Mesothelial cell of epicardium (in vitro differentiated cells): ENCODE data around the gene STK17A. TPM values are rescaled to one million over a fixed set of nuclear protein-coding genes. Genes with fewer than 3 reads are reported as not detected.

Experiments
- DNase-seq, 2 experiments: peaks; one replicate each; pipeline ENCODE4 v3.0.0; 2021; ENCODE audit warnings: low spot score in 2 of 2; ENCODE audit not compliant: unreplicated experiment in 2 of 2
- H3K27ac Mint-ChIP-seq: 2 replicates; pipeline ENCODE4 v1.8.0; 2021; ENCODE audit warnings: mixed read lengths
- H3K27me3 Mint-ChIP-seq: 2 replicates; pipeline ENCODE4 v1.8.0; 2021; ENCODE audit warnings: low read depth, mixed read lengths
- H3K36me3 Mint-ChIP-seq: 2 replicates; pipeline ENCODE4 v1.8.0; 2021; ENCODE audit warnings: mixed read lengths
- H3K4me1 Mint-ChIP-seq: 2 replicates; pipeline ENCODE4 v1.8.0; 2021; ENCODE audit warnings: mixed read lengths
- H3K4me3 Mint-ChIP-seq: 2 replicates; pipeline ENCODE4 v1.8.0; 2021; ENCODE audit warnings: mild to moderate bottlenecking, moderate library complexity, mixed read lengths
- H3K9me3 Mint-ChIP-seq: 2 replicates; pipeline ENCODE4 v1.8.0; 2021; ENCODE audit warnings: mixed read lengths
- total RNA-seq: library from RNA; stranded (reverse); gene quantifications from 3 replicates; pipeline ENCODE4 v1.2.1, GENCODE V29; 2021
- TF ChIP-seq, protein P1 (sequence below): fragments of 200-600 bp; sonication (generic); IDR thresholded peaks from one replicate; pipeline ENCODE4 v1.5.0; 2021; ENCODE audit warnings: antibody characterized with exemption; ENCODE audit not compliant: unreplicated experiment

Gene STK17A
- total RNA-seq, 1 donor from 2014 or later, result 9.3 TPM

DNA sequence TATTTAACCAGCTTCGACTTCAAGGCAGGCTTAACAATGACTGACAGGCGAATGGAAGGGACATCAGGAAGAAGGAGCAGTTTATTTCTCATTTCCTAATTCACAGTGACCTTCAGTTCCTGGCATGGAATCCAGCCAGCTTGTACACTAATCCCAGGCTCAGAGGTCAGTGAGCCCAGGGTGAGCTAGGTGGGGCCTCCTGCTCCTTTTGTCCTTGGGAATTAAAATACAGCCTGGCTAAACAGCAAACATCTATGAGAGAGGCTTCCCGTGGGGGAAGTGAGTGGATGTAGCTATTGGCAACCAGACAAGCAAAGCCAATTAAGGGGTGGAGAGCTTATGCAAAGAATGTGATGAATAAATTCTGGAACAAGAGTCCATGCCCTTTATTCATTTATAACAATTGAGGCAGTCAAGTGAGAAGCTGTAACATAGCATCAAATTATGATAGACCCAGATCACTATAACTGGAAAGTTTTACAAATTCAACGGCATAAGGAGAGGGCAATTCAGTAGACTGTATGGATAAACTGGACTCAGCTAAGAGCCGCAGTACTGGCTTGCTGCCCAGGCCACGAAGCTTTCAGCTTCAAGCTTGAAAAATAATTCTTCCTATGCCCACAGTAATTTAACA, 57.1 kb downstream of the STK17A start:
- Mint-ChIP-seq H3K36me3 (peaks cover 36% of the 10 kb centered on the region), H3K27me3 (no peaks in the 10 kb centered on the region), H3K4me3 (no peak overlapping the region), H3K9me3 (no peaks in the 10 kb centered on the region), H3K27ac (peak overlapping the region; percentile 74), H3K4me1 (peaks cover 32% of the 10 kb centered on the region)
- no peak for DNase-seq
- TF ChIP-seq, protein P1, sequence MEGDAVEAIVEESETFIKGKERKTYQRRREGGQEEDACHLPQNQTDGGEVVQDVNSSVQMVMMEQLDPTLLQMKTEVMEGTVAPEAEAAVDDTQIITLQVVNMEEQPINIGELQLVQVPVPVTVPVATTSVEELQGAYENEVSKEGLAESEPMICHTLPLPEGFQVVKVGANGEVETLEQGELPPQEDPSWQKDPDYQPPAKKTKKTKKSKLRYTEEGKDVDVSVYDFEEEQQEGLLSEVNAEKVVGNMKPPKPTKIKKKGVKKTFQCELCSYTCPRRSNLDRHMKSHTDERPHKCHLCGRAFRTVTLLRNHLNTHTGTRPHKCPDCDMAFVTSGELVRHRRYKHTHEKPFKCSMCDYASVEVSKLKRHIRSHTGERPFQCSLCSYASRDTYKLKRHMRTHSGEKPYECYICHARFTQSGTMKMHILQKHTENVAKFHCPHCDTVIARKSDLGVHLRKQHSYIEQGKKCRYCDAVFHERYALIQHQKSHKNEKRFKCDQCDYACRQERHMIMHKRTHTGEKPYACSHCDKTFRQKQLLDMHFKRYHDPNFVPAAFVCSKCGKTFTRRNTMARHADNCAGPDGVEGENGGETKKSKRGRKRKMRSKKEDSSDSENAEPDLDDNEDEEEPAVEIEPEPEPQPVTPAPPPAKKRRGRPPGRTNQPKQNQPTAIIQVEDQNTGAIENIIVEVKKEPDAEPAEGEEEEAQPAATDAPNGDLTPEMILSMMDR, result no peak

DNA sequence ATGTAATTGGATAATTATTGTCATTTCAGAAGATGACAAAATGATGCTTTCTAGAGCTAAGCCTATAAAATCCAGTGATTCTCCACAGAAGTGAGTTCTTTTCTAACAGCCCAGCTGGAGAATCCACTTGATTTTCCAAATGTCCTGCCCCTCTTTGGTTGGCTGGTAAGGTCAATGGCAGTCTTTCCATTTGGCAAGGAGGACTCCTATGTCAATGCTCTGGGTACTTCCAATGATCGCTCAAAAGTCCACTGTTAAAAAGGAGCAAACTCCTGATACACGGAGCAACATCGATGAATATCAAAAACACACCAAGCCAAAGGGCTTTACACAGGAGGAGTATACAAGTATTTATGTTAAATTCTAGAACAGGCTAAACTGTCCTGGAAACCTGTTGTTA, 57.8 kb downstream of the STK17A start:
- H3K4me3 Mint-ChIP-seq, result no peak overlapping the region
- TF ChIP-seq, protein P1, result no peak
- H3K9me3 Mint-ChIP-seq, result no peaks in the 10 kb centered on the region
- no peak overlapping the region for H3K27ac Mint-ChIP-seq
- H3K27me3 Mint-ChIP-seq, result no peaks in the 10 kb centered on the region
- H3K36me3 Mint-ChIP-seq, result peaks cover 38% of the 10 kb centered on the region
- no peak for DNase-seq
- peaks cover 31% of the 10 kb centered on the region for H3K4me1 Mint-ChIP-seq

DNA sequence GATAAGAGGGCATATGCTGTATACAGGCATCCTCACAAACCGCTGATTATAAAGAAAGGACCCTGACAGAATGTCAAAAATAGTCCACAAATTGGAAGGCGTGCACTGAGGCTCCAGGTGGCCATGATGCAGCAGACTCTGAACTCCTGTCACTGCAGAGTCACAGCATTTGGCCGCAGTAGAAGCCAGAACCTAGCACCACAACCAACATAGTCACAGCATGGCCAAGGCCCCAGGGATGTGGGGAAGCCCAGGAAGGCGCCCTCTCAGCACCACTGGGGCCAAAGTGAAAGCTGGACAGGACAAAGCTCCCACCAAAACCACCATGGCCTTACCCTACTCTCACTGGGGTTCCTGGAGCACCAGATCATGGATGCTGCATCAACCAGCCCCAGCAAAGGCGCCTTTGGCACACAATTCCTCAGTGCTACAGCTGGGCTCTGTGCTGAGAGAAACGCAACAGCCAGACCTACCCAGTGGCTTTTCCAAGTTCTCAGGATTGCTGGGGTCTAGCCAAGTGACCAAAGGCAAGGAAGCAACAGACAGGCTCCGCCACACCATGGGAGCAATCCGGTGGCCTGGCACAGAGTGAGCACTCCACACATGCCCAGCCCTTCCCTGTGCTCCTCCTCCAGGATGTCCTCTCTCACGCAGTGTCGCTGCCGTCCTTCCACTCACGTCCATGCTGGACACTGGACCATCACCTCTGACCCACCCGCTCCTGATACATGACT, 60.2 kb downstream of the STK17A start:
- TF ChIP-seq, protein P1, result no peak
- peaks cover 31% of the 10 kb centered on the region for H3K36me3 Mint-ChIP-seq
- H3K27ac Mint-ChIP-seq, result no peak overlapping the region
- no peak overlapping the region for H3K4me3 Mint-ChIP-seq
- no peak for DNase-seq
- H3K4me1 Mint-ChIP-seq, result peaks cover 35% of the 10 kb centered on the region
- no peaks in the 10 kb centered on the region for H3K9me3 Mint-ChIP-seq
- H3K27me3 Mint-ChIP-seq, result no peaks in the 10 kb centered on the region

DNA sequence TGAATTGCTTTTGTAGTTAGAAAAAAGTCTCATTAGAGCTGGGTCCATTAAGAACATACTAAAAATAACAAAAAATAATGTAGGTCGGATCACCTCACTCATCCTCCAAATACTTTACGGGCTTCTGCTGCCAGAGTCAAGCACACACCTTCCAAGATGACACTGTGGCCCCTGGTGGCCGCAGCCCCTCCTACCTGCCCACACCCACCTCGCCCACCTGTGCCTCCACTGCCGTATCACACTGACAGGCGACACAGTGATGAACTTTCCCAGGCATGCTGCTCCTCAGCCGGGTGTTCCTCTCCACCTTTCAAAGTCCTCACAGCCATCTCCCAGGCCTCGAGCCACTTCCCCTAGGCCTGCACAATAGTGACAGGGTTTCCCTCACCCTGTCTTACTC, 60.9 kb downstream of the STK17A start:
- TF ChIP-seq, protein P1, result no peak
- no peaks in the 10 kb centered on the region for H3K9me3 Mint-ChIP-seq
- H3K4me3 Mint-ChIP-seq, result no peak overlapping the region
- H3K27me3 Mint-ChIP-seq, result no peaks in the 10 kb centered on the region
- H3K27ac Mint-ChIP-seq, result no peak overlapping the region
- H3K4me1 Mint-ChIP-seq, result peaks cover 40% of the 10 kb centered on the region
- H3K36me3 Mint-ChIP-seq, result peaks cover 30% of the 10 kb centered on the region
- no peak for DNase-seq

DNA sequence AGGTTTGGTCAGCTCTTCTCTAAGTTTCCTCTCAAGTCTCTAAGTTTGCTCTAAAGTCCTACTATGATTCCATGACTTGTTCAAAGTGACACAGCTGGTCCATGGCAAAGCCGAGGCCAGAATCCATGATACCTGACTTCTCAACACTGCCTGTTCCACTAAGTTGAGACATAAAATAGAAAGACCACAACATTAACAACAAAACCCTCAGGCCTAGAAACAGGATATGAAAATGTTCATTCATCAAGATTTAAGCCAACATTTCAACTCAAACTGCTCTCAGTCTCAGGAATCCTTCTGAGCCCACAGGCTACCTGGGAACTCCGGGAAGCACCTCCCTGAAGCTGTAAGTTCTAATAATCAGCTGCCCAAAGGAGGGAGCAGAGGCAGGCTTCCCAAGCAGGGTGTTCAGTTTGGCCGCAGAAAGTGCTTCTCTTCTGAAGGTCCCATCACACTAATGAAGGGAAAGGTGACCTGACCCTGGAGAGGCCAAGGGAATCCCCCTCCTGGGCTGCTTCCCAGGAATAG, 62.9 kb downstream of the STK17A start:
- peaks cover 32% of the 10 kb centered on the region for H3K36me3 Mint-ChIP-seq

More for the DNA sequence above, 62.9 kb downstream of the STK17A start:
- H3K27me3 Mint-ChIP-seq, result no peaks in the 10 kb centered on the region
- peaks cover 41% of the 10 kb centered on the region for H3K4me1 Mint-ChIP-seq
- DNase-seq, result no peak
- no peak overlapping the region for H3K4me3 Mint-ChIP-seq
- TF ChIP-seq, protein P1, result no peak
- H3K27ac Mint-ChIP-seq, result peak overlapping the region; percentile 91
- H3K9me3 Mint-ChIP-seq, result no peaks in the 10 kb centered on the region
